Measurements from ENCODE around the gene HTT.

DNA sequence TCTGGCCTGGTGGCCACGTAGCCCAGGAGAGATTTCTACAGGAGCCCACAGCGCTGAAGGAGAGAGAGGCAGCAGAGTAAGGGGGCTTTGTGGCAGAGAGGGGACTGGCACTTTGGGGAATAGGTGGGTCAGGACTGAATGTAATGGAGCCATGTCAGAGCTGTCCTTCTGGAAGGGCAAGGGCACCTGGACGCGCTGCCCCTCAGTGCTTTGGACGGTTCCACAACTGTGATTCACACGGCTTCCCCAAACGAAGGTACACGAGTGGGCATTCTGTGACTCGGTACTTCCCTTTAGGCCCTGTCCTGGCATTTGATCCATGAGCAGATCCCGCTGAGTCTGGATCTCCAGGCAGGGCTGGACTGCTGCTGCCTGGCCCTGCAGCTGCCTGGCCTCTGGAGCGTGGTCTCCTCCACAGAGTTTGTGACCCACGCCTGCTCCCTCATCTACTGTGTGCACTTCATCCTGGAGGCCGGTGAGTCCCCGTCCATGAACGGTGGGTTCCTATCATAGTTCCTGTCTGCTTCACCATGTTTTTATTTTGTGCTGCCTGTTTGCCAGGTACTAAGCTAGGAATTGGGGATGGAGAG lies 139.3 kb downstream of the HTT start:
- TF ChIP-seq POLR2A (IDR thresholded peaks at IDR 0.05; ENCODE audit: control extremely low read depth in 1 of 2, low read depth in 2 of 2, low read length in 2 of 2) (no peak), CHD1 (IDR thresholded peaks at IDR 0.05; ENCODE audit: low read depth, low read length) (no peak), ATF3 (IDR thresholded peaks at IDR 0.05; ENCODE audit: insufficient read depth, low read depth, low read length) (no peak), CEBPB (IDR thresholded peaks at IDR 0.05; ENCODE audit: low read depth, low read length) (no peak), SUZ12 (IDR thresholded peaks at IDR 0.05; ENCODE audit: low read length) (no peak), SRF (IDR thresholded peaks at IDR 0.05; ENCODE audit: low read depth, low read length) (no peak), NRF1 (IDR thresholded peaks at IDR 0.05; ENCODE audit: low read depth, low read length) (no peak), RAD21 (IDR thresholded peaks at IDR 0.05 in 1 of 2, conservative IDR thresholded peaks at IDR 0.05 in 1 of 2; ENCODE audit: low read depth in 2 of 2, low read length in 2 of 2) (no peak), GABPA (IDR thresholded peaks at IDR 0.05; ENCODE audit: borderline replicate concordance, insufficient read depth, low read length) (no peak), EP300 (IDR thresholded peaks at IDR 0.05; ENCODE audit: borderline replicate concordance in 1 of 2, low read depth in 2 of 2, low read length in 2 of 2) (no peak)
- TF ChIP-seq, protein P1, sequence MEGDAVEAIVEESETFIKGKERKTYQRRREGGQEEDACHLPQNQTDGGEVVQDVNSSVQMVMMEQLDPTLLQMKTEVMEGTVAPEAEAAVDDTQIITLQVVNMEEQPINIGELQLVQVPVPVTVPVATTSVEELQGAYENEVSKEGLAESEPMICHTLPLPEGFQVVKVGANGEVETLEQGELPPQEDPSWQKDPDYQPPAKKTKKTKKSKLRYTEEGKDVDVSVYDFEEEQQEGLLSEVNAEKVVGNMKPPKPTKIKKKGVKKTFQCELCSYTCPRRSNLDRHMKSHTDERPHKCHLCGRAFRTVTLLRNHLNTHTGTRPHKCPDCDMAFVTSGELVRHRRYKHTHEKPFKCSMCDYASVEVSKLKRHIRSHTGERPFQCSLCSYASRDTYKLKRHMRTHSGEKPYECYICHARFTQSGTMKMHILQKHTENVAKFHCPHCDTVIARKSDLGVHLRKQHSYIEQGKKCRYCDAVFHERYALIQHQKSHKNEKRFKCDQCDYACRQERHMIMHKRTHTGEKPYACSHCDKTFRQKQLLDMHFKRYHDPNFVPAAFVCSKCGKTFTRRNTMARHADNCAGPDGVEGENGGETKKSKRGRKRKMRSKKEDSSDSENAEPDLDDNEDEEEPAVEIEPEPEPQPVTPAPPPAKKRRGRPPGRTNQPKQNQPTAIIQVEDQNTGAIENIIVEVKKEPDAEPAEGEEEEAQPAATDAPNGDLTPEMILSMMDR (IDR thresholded peaks at IDR 0.05; ENCODE audit: control extremely low read depth in 1 of 3, insufficient read depth in 1 of 3, low read depth in 1 of 3, low read length in 3 of 3), result no peak
